ENCODE results near the gene PLCXD1.
"Not testable (repeated sequence)": the region's sequence is repeated elsewhere in the genome, so short reads cannot be mapped to it uniquely, and the experiment has no call there.

PLCXD1 gene

DNA sequence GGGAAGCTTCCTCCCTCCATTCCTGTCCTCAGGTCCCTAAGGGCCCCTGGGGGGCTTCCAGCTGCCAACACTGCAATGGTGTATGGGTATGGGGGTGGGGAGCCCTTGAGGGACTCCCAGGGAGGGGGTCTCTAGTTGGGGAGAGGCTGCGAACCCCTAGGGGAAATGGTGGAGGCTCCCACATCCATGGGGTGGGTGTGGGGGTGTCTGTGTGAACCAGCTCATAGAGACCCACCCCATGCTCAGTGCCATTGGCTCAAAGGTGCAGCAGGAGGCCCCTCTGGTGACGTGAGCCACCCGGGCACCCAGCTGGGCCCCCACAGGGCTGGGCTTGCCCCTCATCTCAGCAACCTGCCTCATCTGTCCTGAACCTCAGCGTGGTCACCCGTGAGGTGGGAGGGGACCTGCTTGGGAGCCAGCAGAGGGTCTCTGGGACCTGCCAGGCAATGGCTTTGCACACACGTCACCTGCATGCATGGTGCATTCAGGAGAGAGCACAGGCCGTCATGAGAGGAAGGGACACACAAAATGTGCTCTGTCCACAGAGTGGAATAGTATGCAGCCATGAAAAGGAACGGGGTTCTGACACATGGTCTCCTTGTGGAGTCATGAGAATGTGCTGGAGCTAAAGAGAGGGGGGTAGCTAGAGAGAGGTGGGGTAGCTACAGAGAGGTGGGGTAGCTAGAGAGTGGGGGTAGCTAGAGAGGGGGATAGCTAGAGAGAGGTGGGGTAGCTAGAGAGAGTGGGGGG, 22.7 kb upstream of the PLCXD1 start:
- no peaks in the 10 kb centered on the region for H3K27me3 Mint-ChIP-seq (ENCODE audit: low read depth)
- H3K27ac Mint-ChIP-seq = no peak overlapping the region
- no peak overlapping the region for H3K4me3 Mint-ChIP-seq
- no peaks in the 10 kb centered on the region for H3K4me1 Mint-ChIP-seq (ENCODE audit: low read depth)
- no peaks in the 10 kb centered on the region for H3K36me3 Mint-ChIP-seq (ENCODE audit: low read depth)
- no peaks in the 10 kb centered on the region for H3K9me3 Mint-ChIP-seq

DNA sequence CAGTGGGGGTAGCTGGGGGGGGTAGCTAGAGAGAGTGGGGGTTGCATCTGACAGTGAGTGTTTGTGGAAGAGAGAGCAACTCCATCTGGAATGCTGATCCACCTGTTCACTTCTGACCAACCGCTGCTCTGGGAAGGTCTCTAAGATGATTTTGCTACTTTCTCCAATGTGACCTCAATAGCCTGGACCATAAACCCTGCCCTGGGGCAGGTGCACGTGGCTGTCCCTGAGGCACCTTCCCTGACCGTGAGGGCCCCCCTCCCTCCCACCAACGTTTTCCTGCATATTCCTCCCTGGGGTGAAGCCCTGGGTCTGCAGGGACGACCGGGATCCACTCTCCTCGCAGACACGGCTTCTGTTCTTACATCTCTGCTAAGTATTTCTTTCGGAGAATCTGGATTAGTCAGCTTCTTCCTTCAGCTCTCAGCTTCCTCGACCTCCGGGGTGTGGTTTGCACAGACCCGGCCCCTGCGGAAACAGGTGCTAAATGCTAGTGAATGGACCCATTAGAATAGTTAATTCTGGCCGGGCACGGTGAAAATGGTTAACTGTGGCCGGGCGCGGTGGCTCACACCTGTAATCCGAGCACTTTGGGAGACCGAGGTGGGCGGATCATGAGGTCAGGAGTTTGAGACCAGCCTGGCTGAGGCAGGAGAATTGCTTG, 21.4 kb upstream of the PLCXD1 start:
- no peaks in the 10 kb centered on the region for H3K36me3 Mint-ChIP-seq (ENCODE audit: low read depth)
- H3K27me3 Mint-ChIP-seq (ENCODE audit: low read depth) = no peaks in the 10 kb centered on the region
- no peak overlapping the region for H3K4me3 Mint-ChIP-seq
- no peak overlapping the region for H3K27ac Mint-ChIP-seq
- no peaks in the 10 kb centered on the region for H3K4me1 Mint-ChIP-seq (ENCODE audit: low read depth)
- no peaks in the 10 kb centered on the region for H3K9me3 Mint-ChIP-seq

DNA sequence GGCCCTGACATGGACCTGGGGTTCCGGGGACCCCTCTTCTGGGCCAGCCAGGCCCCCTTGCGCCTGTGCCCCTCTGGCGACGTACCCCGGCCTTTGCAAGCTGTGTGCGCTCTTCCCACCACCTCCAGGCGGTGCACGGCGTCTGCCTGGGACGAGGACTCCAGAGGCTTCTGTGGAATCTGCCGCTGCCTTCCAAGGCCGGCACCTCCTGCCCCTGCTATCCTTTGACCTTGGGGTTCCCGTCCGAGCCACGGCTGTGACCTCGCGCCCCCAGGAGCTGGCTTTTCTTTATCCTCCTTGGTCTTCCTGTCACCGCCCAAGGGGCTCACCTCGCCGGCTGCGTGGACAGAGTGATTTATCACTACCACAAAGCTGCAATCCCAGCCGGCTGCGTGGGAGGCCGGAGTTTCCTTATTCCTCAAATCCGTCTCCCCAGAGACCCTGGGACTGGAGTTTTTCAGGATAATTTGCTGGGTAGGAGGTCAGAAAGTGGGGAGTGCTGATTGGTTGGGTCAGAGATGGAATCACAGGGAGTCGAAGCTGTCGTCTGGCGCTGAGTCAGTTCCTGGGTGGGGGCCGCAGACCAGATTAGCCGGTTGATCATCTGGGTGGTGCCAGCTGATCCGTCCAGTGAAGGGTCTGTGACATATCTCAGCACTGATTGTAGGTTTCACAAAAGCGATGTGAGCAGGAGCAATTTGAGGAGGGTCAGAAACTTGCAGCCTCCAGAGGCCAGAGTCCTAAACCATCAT, 19.8 kb upstream of the PLCXD1 start:
- no peaks in the 10 kb centered on the region for H3K9me3 Mint-ChIP-seq
- no peak overlapping the region for H3K27ac Mint-ChIP-seq
- no peaks in the 10 kb centered on the region for H3K27me3 Mint-ChIP-seq (ENCODE audit: low read depth)
- no peak overlapping the region for H3K4me3 Mint-ChIP-seq
- H3K36me3 Mint-ChIP-seq (ENCODE audit: low read depth) = no peaks in the 10 kb centered on the region
- H3K4me1 Mint-ChIP-seq (ENCODE audit: low read depth) = no peaks in the 10 kb centered on the region

DNA sequence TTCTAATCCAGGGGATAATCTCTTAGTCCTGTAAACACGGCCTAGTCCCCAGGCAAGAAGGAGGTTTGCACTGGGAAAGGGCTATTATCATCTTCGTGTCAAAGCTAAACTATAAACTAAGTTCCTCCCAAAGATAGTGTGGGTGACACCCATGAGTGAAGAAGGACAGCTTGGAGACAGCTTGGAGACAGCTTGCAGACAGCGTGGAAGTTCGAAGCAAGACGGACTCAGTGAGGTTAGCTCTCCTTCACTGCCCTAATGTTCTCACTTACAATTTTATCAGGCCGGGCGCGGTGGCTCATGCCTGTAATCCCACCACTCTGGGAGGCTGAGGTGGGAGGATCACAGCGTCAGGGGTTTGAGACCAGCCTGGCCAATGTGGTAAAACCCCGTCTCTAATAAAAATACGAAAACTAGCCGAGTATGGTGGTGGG, 19.2 kb upstream of the PLCXD1 start:
- Mint-ChIP-seq H3K9me3 (no peaks in the 10 kb centered on the region), H3K4me1 (ENCODE audit: low read depth) (no peaks in the 10 kb centered on the region), H3K27me3 (ENCODE audit: low read depth) (no peaks in the 10 kb centered on the region), H3K27ac (no peak overlapping the region), H3K36me3 (ENCODE audit: low read depth) (no peaks in the 10 kb centered on the region), H3K4me3 (no peak overlapping the region)

DNA sequence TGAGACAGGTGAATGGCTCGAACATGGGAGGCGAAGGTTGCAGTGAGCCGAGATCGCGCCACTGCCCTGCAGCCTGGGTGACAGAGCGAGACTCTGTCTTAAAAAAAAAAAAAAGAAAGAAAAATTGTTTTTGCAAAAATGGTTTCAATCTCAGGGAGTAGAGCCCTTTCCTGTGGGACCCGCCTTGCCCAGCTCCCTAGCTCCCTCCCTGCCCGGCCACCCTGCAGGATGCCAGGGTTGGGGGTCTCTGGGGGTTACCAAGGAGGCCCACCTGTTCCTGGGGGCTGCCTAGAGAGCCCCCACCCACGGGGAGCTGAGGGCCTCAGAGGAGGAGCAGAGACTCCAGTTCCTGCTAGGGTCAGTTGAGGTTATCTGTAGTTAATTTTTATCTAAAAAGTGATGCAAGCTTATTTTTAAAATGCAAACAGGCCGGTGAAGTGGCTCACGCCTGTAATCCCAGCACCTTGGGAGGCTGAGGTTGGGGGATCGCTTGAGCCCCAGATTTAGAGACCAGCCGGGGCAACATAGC, 18.7 kb upstream of the PLCXD1 start:
- Mint-ChIP-seq H3K9me3 (no peaks in the 10 kb centered on the region), H3K27me3 (ENCODE audit: low read depth) (no peaks in the 10 kb centered on the region), H3K27ac (no peak overlapping the region), H3K4me1 (ENCODE audit: low read depth) (no peaks in the 10 kb centered on the region), H3K36me3 (ENCODE audit: low read depth) (no peaks in the 10 kb centered on the region), H3K4me3 (no peak overlapping the region)

DNA sequence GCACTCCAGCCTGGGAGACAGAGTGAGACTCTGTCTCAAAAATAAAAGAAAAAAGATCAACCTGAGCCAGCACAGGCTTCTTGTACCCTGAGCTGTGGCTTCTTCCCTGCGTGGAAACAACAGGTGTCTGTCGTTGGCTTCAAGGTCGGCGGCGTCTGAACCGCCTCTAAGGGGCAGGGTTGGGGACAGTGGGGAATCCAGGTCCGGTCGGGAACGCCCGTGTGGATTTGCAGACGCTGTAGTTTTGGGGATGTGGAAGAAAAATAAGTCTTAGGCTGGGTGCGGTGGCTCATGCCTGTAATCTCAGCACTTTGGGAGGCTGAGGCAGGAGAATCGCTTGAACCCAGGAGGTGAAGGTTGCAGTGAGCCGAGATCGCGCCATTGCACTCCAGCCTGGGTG, 17.2 kb upstream of the PLCXD1 start:
- H3K27ac Mint-ChIP-seq; H3K27me3 Mint-ChIP-seq (ENCODE audit: low read depth); H3K36me3 Mint-ChIP-seq (ENCODE audit: low read depth); H3K4me3 Mint-ChIP-seq; H3K9me3 Mint-ChIP-seq; H3K4me1 Mint-ChIP-seq (ENCODE audit: low read depth): not testable (repeated sequence)

DNA sequence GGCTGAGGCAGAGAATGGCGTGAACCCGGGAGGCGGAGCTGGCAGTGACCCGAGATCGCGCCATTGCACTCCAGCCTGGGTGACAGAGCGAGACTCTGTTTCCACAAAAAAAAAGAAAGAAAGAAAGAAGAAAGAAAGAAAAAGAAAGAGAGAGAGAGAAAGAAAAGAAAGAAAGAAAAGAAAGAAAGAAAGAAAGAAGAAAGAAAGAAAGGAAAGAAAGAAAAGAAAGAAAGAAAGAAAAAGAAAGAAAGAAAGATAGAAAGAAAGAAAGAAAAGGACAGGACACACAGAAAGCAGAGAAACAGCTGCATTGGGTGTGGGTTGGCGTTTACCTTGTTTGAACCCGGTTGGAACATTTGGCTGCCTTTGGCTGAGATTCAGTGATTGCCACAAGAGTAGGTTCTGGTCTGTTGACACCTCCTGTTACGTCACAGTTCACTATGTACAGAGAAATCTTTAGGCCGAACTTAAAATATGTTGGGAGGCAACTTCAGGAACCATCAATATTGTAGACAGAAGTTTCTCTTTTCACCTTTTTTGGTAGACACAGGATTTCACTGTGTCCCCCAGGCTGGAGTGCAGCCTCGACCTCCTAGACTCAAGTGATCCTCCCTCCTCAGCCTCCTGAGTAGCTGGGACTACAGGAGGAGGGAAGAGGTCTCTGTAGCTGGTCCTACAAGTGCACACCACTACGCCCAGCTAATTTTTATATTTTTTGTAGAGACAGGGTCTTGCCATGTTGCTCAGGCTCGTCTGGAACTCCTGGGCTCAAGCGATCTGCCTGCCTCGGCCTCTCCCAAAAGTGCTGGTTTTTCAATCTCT, 16.3 kb upstream of the PLCXD1 start:
- H3K36me3 Mint-ChIP-seq (ENCODE audit: low read depth) = no peaks in the 10 kb centered on the region
- H3K27me3 Mint-ChIP-seq (ENCODE audit: low read depth) = no peaks in the 10 kb centered on the region
- H3K27ac Mint-ChIP-seq = no peak overlapping the region
- H3K9me3 Mint-ChIP-seq = no peaks in the 10 kb centered on the region
- no peak overlapping the region for H3K4me3 Mint-ChIP-seq
- H3K4me1 Mint-ChIP-seq (ENCODE audit: low read depth) = no peaks in the 10 kb centered on the region

DNA sequence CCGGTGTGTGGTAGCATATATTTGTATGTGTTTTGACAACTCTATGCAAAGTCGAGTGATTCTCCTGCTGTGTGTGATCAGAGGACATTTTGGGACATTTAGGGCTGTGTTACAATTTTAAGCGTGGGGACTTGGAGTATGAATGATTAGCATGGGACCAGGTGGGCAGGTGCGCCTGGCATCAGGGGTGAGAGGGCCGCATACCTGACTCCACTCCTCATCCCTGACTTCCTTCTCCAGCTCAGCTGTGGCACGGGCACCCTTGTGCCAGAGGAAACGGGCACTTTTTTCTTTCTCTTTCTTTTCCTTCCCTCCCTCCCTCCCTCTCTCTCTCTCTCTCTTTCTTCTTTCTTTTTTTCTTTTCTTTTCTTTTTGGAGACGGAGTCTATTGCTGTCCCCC, 15.7 kb upstream of the PLCXD1 start:
- H3K4me1 Mint-ChIP-seq (ENCODE audit: low read depth) = no peaks in the 10 kb centered on the region
- no peaks in the 10 kb centered on the region for H3K9me3 Mint-ChIP-seq
- H3K36me3 Mint-ChIP-seq (ENCODE audit: low read depth) = no peaks in the 10 kb centered on the region

DNA sequence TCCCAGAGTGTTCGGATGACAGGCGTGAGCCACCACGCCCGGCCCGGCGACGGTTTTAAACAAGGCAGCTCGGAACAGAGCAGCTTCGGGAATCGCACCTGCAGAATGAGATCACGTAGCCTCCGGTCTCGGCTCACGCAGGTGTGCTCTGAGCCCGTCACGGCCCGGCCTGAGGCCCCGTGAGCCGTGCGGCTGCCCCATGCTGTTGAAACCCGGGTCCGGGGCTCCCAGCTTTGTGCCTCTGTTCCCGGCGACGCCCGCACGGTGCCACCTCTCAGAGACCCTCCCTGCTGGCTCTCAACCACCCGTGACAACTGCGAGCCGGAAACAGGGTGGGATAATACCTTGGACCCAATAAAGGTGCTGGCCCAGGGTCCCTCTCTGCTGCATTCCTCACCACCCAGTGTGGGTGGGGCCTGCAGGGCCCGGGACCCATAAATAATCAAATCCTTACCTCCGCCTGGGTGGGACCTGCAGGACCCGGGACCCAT, 13.4 kb upstream of the PLCXD1 start:
- H3K27ac Mint-ChIP-seq = no peak overlapping the region
- no peaks in the 10 kb centered on the region for H3K27me3 Mint-ChIP-seq (ENCODE audit: low read depth)
- H3K4me1 Mint-ChIP-seq (ENCODE audit: low read depth) = no peaks in the 10 kb centered on the region
- H3K9me3 Mint-ChIP-seq = no peaks in the 10 kb centered on the region
- H3K36me3 Mint-ChIP-seq (ENCODE audit: low read depth) = no peaks in the 10 kb centered on the region
- H3K4me3 Mint-ChIP-seq = no peak overlapping the region

More for the DNA sequence above, 15.7 kb upstream of the PLCXD1 start:
- Mint-ChIP-seq H3K4me3 (no peak overlapping the region), H3K27me3 (ENCODE audit: low read depth) (no peaks in the 10 kb centered on the region), H3K27ac (no peak overlapping the region)

DNA sequence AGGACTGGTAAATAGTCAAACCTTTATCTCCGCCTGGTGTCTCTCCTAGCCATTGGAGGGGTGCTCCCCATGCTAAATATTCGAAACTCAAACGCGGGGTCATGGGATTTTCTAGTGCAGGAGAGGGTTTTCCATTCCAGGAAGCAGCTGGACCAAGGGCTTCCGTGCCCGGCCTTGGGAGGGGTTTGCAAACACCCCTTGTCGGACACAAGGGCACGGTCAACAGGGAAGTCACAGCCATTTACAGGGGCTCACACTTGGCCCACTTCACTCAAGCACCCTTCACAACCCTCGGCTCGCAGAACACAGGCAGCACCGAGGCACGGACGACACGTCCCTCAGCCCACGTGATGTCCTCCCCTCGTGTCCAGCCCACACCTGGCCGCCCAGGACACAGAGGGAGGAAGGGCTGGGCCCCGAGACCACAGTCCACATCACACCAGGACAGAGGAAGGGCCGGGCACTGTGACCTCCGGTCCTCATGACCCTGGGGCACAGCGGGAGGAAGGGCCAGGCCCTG, 10.3 kb upstream of the PLCXD1 start:
- H3K27me3 Mint-ChIP-seq (ENCODE audit: low read depth) = no peaks in the 10 kb centered on the region

DNA sequence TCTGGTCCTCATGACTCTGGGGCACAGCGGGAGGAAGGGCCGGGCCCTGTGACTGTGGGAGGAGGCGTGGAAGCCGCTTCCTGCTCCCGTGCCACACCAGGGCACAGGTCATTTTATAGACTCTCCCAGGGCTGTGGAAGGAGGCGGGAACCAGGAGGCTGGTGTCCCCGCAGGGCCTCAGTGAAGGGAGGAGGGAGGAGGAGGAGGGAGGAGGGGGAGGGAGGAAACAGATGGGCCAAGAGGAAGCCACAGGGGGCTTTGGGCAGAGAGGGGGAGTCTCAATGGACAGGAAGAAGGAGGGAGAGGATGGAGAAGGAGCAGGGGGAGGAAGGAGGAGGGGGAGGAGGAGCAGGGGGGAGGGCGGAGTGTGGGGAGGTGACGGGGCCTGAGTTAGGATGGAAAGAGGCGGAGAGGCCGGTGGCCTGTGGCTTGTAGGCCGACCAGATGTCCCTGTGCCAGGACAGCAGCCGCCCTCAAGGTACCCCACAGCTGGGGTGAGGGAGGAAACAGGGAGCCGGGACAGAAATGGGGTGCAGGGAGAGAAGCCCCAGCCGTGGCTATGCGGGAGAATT, 6.2 kb upstream of the PLCXD1 start:
- no peaks in the 10 kb centered on the region for H3K36me3 Mint-ChIP-seq (ENCODE audit: low read depth)
- no peaks in the 10 kb centered on the region for H3K4me1 Mint-ChIP-seq (ENCODE audit: low read depth)
- H3K27me3 Mint-ChIP-seq (ENCODE audit: low read depth) = no peaks in the 10 kb centered on the region
- H3K9me3 Mint-ChIP-seq = no peaks in the 10 kb centered on the region
- H3K4me3 Mint-ChIP-seq = no peak overlapping the region
- H3K27ac Mint-ChIP-seq = no peak overlapping the region

More for the DNA sequence above, 10.3 kb upstream of the PLCXD1 start:
- no peak overlapping the region for H3K27ac Mint-ChIP-seq
- H3K9me3 Mint-ChIP-seq = no peaks in the 10 kb centered on the region
- no peak overlapping the region for H3K4me3 Mint-ChIP-seq
- H3K4me1 Mint-ChIP-seq (ENCODE audit: low read depth) = no peaks in the 10 kb centered on the region
- no peaks in the 10 kb centered on the region for H3K36me3 Mint-ChIP-seq (ENCODE audit: low read depth)

DNA sequence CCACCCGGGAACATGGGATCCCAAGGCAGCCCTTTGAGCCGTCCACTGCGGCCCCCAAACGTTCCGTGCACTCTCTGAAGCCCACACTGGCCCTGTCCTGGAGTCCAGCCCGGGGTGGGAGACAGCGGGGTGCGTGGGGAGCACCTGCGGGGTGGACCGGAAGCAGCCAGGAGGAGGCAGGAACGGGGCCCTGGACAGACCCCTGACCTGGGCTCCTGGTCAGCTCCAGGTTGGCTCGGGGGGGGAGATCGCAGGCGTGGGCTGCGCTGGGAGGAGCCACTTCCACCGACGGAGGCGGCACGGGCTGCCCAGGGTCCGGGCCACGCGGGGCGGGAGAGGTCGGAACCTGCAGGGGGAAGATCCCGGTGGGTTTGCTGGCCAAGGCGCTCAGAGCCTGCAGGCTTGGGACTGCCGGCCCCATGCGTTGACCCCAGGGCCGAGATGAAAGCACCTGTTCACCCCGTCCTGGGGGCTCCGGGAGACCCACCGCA, 5.7 kb upstream of the PLCXD1 start:
- Mint-ChIP-seq H3K27me3 (ENCODE audit: low read depth) (no peaks in the 10 kb centered on the region), H3K36me3 (ENCODE audit: low read depth) (no peaks in the 10 kb centered on the region), H3K4me3 (no peak overlapping the region), H3K9me3 (no peaks in the 10 kb centered on the region), H3K27ac (no peak overlapping the region), H3K4me1 (ENCODE audit: low read depth) (no peaks in the 10 kb centered on the region)

DNA sequence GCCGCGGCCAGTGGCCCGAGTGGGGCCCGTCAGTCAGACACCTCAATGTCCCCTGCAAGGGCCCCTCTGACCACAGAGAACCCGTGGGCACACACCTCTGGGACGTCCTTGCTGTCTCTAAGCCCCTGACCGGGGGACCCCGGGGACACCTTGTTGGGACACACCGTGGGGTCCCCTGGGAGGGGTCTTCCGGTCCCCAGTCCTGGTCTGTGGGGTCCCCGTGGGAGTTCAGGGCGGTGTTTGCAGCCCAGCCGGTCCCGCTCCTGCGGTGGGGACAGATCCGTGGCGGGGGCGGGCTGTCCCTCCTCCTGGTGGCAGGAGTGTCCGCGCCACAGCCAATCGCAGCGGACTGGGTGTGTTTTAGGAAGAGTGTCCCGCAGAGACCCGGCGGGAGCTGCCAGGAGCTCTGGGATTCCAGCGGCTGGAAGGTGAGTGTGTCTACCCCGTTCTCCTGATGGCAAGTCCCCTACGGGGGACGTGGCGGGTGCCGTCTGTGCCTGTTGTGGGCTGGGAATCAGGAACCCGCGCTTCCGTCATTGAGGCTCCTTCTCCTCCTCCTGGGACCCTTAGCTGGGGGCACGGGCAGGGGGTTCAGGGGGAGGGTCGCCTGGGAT, 5.1 kb upstream of the PLCXD1 start:
- Mint-ChIP-seq H3K4me1 (ENCODE audit: low read depth) (no peaks in the 10 kb centered on the region), H3K36me3 (ENCODE audit: low read depth) (no peaks in the 10 kb centered on the region), H3K9me3 (no peaks in the 10 kb centered on the region), H3K4me3 (peak overlapping the region; percentile 59), H3K27ac (no peak overlapping the region), H3K27me3 (ENCODE audit: low read depth) (no peaks in the 10 kb centered on the region)
